HuH-7.5 (cell line): ENCODE results near the gene PNPO.
"Not testable (repeated sequence)": the region's sequence is repeated elsewhere in the genome, so short reads cannot be mapped to it uniquely, and the experiment has no call there.

ENCODE experiments used
- DNase-seq: peaks from one replicate; pipeline ENCODE4 v3.0.0; 2011; ENCODE audit warnings: low spot score

PNPO gene

GRCh38 chr17:47918006-47918405 lies 23.4 kb upstream of the PNPO start:
- DNase-seq, result no peak

- DNase-seq, result no peak
Observed at GRCh38 chr17:47918991-47919390, 22.4 kb upstream of the PNPO start.

- not testable (repeated sequence) for DNase-seq
Observed at GRCh38 chr17:47919889-47920288, 21.5 kb upstream of the PNPO start.

- DNase-seq, result no peak
Observed at GRCh38 chr17:47924785-47925677, 16.3 kb upstream of the PNPO start.

- DNase-seq, result no peak
Observed at GRCh38 chr17:47925678-47925988, 15.7 kb upstream of the PNPO start.

GRCh38 chr17:47927821-47928400 lies 13.5 kb upstream of the PNPO start:
- DNase-seq, result no peak

GRCh38 chr17:47928415-47928814 lies 13.0 kb upstream of the PNPO start:
- DNase-seq, result no peak

- DNase-seq, result no peak
Observed at GRCh38 chr17:47929218-47930000, 12.0 kb upstream of the PNPO start.

- DNase-seq, result no peak
Observed at GRCh38 chr17:47931848-47932247, 9.5 kb upstream of the PNPO start.

- DNase-seq, result no peak
Observed at GRCh38 chr17:47934856-47935255, 6.5 kb upstream of the PNPO start.

GRCh38 chr17:47935468-47935867 lies 5.9 kb upstream of the PNPO start:
- DNase-seq, result not testable (repeated sequence)

GRCh38 chr17:47935961-47936360 lies 5.4 kb upstream of the PNPO start:
- DNase-seq, result no peak

- no peak for DNase-seq
Observed at GRCh38 chr17:47937941-47938340, 3.4 kb upstream of the PNPO start.

- DNase-seq, result no peak
Observed at GRCh38 chr17:47942096-47942510, 732 bp downstream of the PNPO start.

GRCh38 chr17:47942568-47942967 lies 1.2 kb downstream of the PNPO start:
- DNase-seq, result no peak

GRCh38 chr17:47945080-47945479 lies 3.7 kb downstream of the PNPO start:
- DNase-seq, result no peak

- no peak for DNase-seq
Observed at GRCh38 chr17:47945529-47946508, 4.4 kb downstream of the PNPO start.

- no peak for DNase-seq
Observed at GRCh38 chr17:47946516-47946915, 5.1 kb downstream of the PNPO start.

- peak; percentile 80 for DNase-seq
Observed at GRCh38 chr17:47946929-47947397, 5.6 kb downstream of the PNPO start.

- no peak for DNase-seq
Observed at GRCh38 chr17:47948706-47949196, 7.4 kb downstream of the PNPO start.

GRCh38 chr17:47949197-47949759 lies 7.9 kb downstream of the PNPO start:
- DNase-seq, result peak; percentile 71
